HL-60 (cell line): Measurements from ENCODE around the gene ANGPTL1.

Experiments
- POLR2AphosphoS5 ChIP-seq: IDR thresholded peaks from 2 replicates; pipeline ENCODE4 v1.6.1; 2012; ENCODE audit warnings: low read depth
- TF ChIP-seq, protein P1 (sequence below): IDR thresholded peaks from one replicate; pipeline ENCODE4 v1.5.1; 2011; ENCODE audit warnings: low read length, control low read depth, inconsistent platforms; ENCODE audit not compliant: insufficient read depth
- TF ChIP-seq, protein P2 (sequence below): IDR thresholded peaks from 2 replicates; pipeline ENCODE4 v1.6.1; 2012; ENCODE audit warnings: low read depth; ENCODE audit not compliant: insufficient replicate concordance

DNA sequence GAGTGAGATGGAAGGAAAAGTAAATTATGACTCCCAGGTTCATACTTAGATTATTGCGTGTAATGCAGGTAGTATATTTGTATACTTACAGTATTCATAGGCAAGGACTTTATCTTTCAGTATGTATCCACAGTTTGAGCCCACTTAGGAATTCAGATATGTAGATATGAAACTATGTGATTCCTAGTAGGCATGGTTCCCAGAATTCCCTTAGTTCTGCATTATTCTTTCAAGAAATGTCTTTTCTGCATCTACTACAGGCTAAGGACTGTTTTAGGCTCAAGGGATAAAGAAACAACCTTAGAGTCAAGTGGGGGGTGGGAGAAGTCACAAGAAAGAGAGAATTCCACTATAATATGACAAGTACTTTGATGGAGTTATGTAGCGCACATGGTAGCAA lies 13.8 kb downstream of the ANGPTL1 start:
- TF ChIP-seq, protein P1, sequence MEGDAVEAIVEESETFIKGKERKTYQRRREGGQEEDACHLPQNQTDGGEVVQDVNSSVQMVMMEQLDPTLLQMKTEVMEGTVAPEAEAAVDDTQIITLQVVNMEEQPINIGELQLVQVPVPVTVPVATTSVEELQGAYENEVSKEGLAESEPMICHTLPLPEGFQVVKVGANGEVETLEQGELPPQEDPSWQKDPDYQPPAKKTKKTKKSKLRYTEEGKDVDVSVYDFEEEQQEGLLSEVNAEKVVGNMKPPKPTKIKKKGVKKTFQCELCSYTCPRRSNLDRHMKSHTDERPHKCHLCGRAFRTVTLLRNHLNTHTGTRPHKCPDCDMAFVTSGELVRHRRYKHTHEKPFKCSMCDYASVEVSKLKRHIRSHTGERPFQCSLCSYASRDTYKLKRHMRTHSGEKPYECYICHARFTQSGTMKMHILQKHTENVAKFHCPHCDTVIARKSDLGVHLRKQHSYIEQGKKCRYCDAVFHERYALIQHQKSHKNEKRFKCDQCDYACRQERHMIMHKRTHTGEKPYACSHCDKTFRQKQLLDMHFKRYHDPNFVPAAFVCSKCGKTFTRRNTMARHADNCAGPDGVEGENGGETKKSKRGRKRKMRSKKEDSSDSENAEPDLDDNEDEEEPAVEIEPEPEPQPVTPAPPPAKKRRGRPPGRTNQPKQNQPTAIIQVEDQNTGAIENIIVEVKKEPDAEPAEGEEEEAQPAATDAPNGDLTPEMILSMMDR: no peak
- TF ChIP-seq POLR2AphosphoS5: no peak
- TF ChIP-seq, protein P2, sequence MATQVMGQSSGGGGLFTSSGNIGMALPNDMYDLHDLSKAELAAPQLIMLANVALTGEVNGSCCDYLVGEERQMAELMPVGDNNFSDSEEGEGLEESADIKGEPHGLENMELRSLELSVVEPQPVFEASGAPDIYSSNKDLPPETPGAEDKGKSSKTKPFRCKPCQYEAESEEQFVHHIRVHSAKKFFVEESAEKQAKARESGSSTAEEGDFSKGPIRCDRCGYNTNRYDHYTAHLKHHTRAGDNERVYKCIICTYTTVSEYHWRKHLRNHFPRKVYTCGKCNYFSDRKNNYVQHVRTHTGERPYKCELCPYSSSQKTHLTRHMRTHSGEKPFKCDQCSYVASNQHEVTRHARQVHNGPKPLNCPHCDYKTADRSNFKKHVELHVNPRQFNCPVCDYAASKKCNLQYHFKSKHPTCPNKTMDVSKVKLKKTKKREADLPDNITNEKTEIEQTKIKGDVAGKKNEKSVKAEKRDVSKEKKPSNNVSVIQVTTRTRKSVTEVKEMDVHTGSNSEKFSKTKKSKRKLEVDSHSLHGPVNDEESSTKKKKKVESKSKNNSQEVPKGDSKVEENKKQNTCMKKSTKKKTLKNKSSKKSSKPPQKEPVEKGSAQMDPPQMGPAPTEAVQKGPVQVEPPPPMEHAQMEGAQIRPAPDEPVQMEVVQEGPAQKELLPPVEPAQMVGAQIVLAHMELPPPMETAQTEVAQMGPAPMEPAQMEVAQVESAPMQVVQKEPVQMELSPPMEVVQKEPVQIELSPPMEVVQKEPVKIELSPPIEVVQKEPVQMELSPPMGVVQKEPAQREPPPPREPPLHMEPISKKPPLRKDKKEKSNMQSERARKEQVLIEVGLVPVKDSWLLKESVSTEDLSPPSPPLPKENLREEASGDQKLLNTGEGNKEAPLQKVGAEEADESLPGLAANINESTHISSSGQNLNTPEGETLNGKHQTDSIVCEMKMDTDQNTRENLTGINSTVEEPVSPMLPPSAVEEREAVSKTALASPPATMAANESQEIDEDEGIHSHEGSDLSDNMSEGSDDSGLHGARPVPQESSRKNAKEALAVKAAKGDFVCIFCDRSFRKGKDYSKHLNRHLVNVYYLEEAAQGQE: no peak
